ENCODE measurements around the gene ARHGAP9.

The ARHGAP9 gene

GRCh38 chr12:57472391-57472790 is 7.3 kb downstream of the ARHGAP9 start:
- no peak for DNase-seq (ENCODE audit: low read depth)

- DNase-seq (ENCODE audit: low read depth), result no peak
Measured at GRCh38 chr12:57471661-57472060, 8.0 kb downstream of the ARHGAP9 start.

GRCh38 chr12:57470970-57471656 is 8.6 kb downstream of the ARHGAP9 start:
- DNase-seq (ENCODE audit: low read depth), result no peak

GRCh38 chr12:57470286-57470969 is 9.2 kb downstream of the ARHGAP9 start:
- DNase-seq (ENCODE audit: low read depth), result no peak

GRCh38 chr12:57469296-57470164 is 10.1 kb downstream of the ARHGAP9 start:
- DNase-seq (ENCODE audit: low read depth), result no peak

- no peak for DNase-seq (ENCODE audit: low read depth)
Measured at GRCh38 chr12:57467915-57468314, 11.8 kb downstream of the ARHGAP9 start.

GRCh38 chr12:57467212-57467874 is 12.3 kb downstream of the ARHGAP9 start:
- DNase-seq (ENCODE audit: low read depth), result no peak

- no peak for DNase-seq (ENCODE audit: low read depth)
Measured at GRCh38 chr12:57465747-57466505, 13.7 kb downstream of the ARHGAP9 start.

- no peak for DNase-seq (ENCODE audit: low read depth)
Measured at GRCh38 chr12:57465030-57465746, 14.5 kb downstream of the ARHGAP9 start.

- DNase-seq (ENCODE audit: low read depth), result no peak
Measured at GRCh38 chr12:57464569-57464968, 15.1 kb downstream of the ARHGAP9 start.

GRCh38 chr12:57462912-57463253 is 16.8 kb downstream of the ARHGAP9 start:
- DNase-seq (ENCODE audit: low read depth), result no peak

GRCh38 chr12:57462251-57462911 is 17.3 kb downstream of the ARHGAP9 start:
- peak; percentile 83 for DNase-seq (ENCODE audit: low read depth)

GRCh38 chr12:57461917-57462250 is 17.8 kb downstream of the ARHGAP9 start:
- DNase-seq (ENCODE audit: low read depth), result no peak

- DNase-seq (ENCODE audit: low read depth), result no peak
Measured at GRCh38 chr12:57461276-57461916, 18.3 kb downstream of the ARHGAP9 start.

- DNase-seq (ENCODE audit: low read depth), result no peak
Measured at GRCh38 chr12:57460841-57461275, 18.8 kb downstream of the ARHGAP9 start.

GRCh38 chr12:57460468-57460784 is 19.2 kb downstream of the ARHGAP9 start:
- no peak for DNase-seq (ENCODE audit: low read depth)

- DNase-seq (ENCODE audit: low read depth), result peak; percentile 53
Measured at GRCh38 chr12:57459750-57460467, 19.8 kb downstream of the ARHGAP9 start, which contains the start of gene GLI1. TSS of gene GLI1 (plus strand) at chr12:57459785. CDS start at chr12:57463692, 3,907 bp downstream.

- DNase-seq (ENCODE audit: low read depth), result peak; percentile 88
Measured at GRCh38 chr12:57459055-57459749, 20.5 kb downstream of the ARHGAP9 start.

- DNase-seq (ENCODE audit: low read depth), result no peak
Measured at GRCh38 chr12:57458665-57459054, 21.0 kb downstream of the ARHGAP9 start.
